ENCODE data around the gene CSTPP1. TPM values are rescaled to one million over a fixed set of nuclear protein-coding genes. Genes with fewer than 3 reads are reported as not detected.
"Not testable (repeated sequence)": the region's sequence is repeated elsewhere in the genome, so short reads cannot be mapped to it uniquely, and the experiment has no call there.

The CSTPP1 gene
- total RNA-seq, 1 experiment from 2014 or later, result 5.2 TPM

- H3K27me3 ChIP-seq, result no peaks in the 10 kb centered on the region
- DNase-seq, result no peak
- no peak overlapping the region for H3K4me3 ChIP-seq
- H3K36me3 ChIP-seq, result no peaks in the 10 kb centered on the region
- peaks cover 3% of the 10 kb centered on the region; the same call in 1 of the 2 replicates for H3K9me3 ChIP-seq
Measured at GRCh38 chr11:47109727-47110246, 173.2 kb downstream of the CSTPP1 start.

- Histone ChIP-seq H3K4me3 (no peak overlapping the region), H3K9me3 (peaks cover 3% of the 10 kb centered on the region; the same call in 1 of the 2 replicates), H3K27me3 (no peaks in the 10 kb centered on the region), H3K36me3 (no peaks in the 10 kb centered on the region)
- DNase-seq, result no peak
Measured at GRCh38 chr11:47111318-47111804, 174.8 kb downstream of the CSTPP1 start.

- H3K4me3 ChIP-seq, DNase-seq, H3K9me3 ChIP-seq, H3K36me3 ChIP-seq, H3K27me3 ChIP-seq: not testable (repeated sequence)
Measured at GRCh38 chr11:47112941-47113340, 176.4 kb downstream of the CSTPP1 start.

GRCh38 chr11:47118958-47119688 lies 182.6 kb downstream of the CSTPP1 start:
- not testable (repeated sequence) for H3K4me3 ChIP-seq, H3K36me3 ChIP-seq, DNase-seq, H3K27me3 ChIP-seq, H3K9me3 ChIP-seq

GRCh38 chr11:47121056-47121455 lies 184.5 kb downstream of the CSTPP1 start:
- Histone ChIP-seq H3K27me3 (no peaks in the 10 kb centered on the region), H3K4me3 (no peak overlapping the region), H3K36me3 (no peaks in the 10 kb centered on the region), H3K9me3 (no peaks in the 10 kb centered on the region)
- no peak for DNase-seq

- Histone ChIP-seq H3K9me3 (no peaks in the 10 kb centered on the region), H3K36me3 (no peaks in the 10 kb centered on the region)
- DNase-seq, result no peak
Measured at GRCh38 chr11:47121731-47122130, 185.2 kb downstream of the CSTPP1 start.

GRCh38 chr11:47123094-47123493 lies 186.5 kb downstream of the CSTPP1 start:
- H3K4me3 ChIP-seq, result no peak overlapping the region
- no peaks in the 10 kb centered on the region for H3K36me3 ChIP-seq
- no peak for DNase-seq

More at GRCh38 chr11:47121731-47122130, 185.2 kb downstream of the CSTPP1 start:
- Histone ChIP-seq H3K27me3 (no peaks in the 10 kb centered on the region), H3K4me3 (no peak overlapping the region)

GRCh38 chr11:47124675-47125074 lies 188.1 kb downstream of the CSTPP1 start:
- no peak for DNase-seq
- no peaks in the 10 kb centered on the region for H3K36me3 ChIP-seq
- H3K9me3 ChIP-seq, result no peaks in the 10 kb centered on the region
- H3K4me3 ChIP-seq, result no peak overlapping the region
- H3K27me3 ChIP-seq, result no peaks in the 10 kb centered on the region

More at GRCh38 chr11:47123094-47123493, 186.5 kb downstream of the CSTPP1 start:
- Histone ChIP-seq H3K27me3 (no peaks in the 10 kb centered on the region), H3K9me3 (no peaks in the 10 kb centered on the region)

- Histone ChIP-seq H3K4me3 (no peak overlapping the region), H3K27me3 (no peaks in the 10 kb centered on the region), H3K36me3 (no peaks in the 10 kb centered on the region), H3K9me3 (no peaks in the 10 kb centered on the region)
- no peak for DNase-seq
Measured at GRCh38 chr11:47125083-47125482, 188.5 kb downstream of the CSTPP1 start.

- no peak for DNase-seq
- H3K27me3 ChIP-seq, result no peaks in the 10 kb centered on the region
- no peak overlapping the region for H3K4me3 ChIP-seq
- no peaks in the 10 kb centered on the region for H3K9me3 ChIP-seq
- H3K36me3 ChIP-seq, result no peaks in the 10 kb centered on the region
Measured at GRCh38 chr11:47127213-47127612, 190.7 kb downstream of the CSTPP1 start.

GRCh38 chr11:47130543-47130942 lies 194.0 kb downstream of the CSTPP1 start:
- Histone ChIP-seq H3K36me3 (no peaks in the 10 kb centered on the region), H3K9me3 (no peaks in the 10 kb centered on the region), H3K4me3 (no peak overlapping the region), H3K27me3 (no peaks in the 10 kb centered on the region)
- DNase-seq, result no peak

- H3K4me3 ChIP-seq, result no peak overlapping the region
- no peaks in the 10 kb centered on the region for H3K27me3 ChIP-seq
- H3K36me3 ChIP-seq, result no peaks in the 10 kb centered on the region
- H3K9me3 ChIP-seq, result no peaks in the 10 kb centered on the region
- DNase-seq, result no peak
Measured at GRCh38 chr11:47131136-47131535, 194.6 kb downstream of the CSTPP1 start.

- H3K4me3 ChIP-seq, result no peak overlapping the region
- H3K9me3 ChIP-seq, result no peaks in the 10 kb centered on the region
- H3K27me3 ChIP-seq, result no peaks in the 10 kb centered on the region
- H3K36me3 ChIP-seq, result no peaks in the 10 kb centered on the region
- DNase-seq, result no peak
Measured at GRCh38 chr11:47132490-47132889, 195.9 kb downstream of the CSTPP1 start.

GRCh38 chr11:47132981-47133380 lies 196.4 kb downstream of the CSTPP1 start:
- Histone ChIP-seq H3K4me3 (no peak overlapping the region), H3K27me3 (no peaks in the 10 kb centered on the region), H3K9me3 (no peaks in the 10 kb centered on the region), H3K36me3 (no peaks in the 10 kb centered on the region)
- DNase-seq, result no peak

- no peaks in the 10 kb centered on the region for H3K27me3 ChIP-seq
- no peak overlapping the region for H3K4me3 ChIP-seq
- no peak for DNase-seq
- no peaks in the 10 kb centered on the region for H3K9me3 ChIP-seq
- no peaks in the 10 kb centered on the region for H3K36me3 ChIP-seq
Measured at GRCh38 chr11:47136327-47136726, 199.8 kb downstream of the CSTPP1 start.

GRCh38 chr11:47136921-47137320 lies 200.4 kb downstream of the CSTPP1 start:
- Histone ChIP-seq H3K9me3 (no peaks in the 10 kb centered on the region), H3K27me3 (no peaks in the 10 kb centered on the region), H3K36me3 (no peaks in the 10 kb centered on the region), H3K4me3 (no peak overlapping the region)
- DNase-seq, result no peak

- Histone ChIP-seq H3K27me3 (no peaks in the 10 kb centered on the region), H3K9me3 (no peaks in the 10 kb centered on the region), H3K36me3 (no peaks in the 10 kb centered on the region), H3K4me3 (no peak overlapping the region)
- no peak for DNase-seq
Measured at GRCh38 chr11:47137476-47137875, 200.9 kb downstream of the CSTPP1 start.

GRCh38 chr11:47139878-47140277 lies 203.3 kb downstream of the CSTPP1 start:
- DNase-seq, result no peak
- Histone ChIP-seq H3K9me3 (no peaks in the 10 kb centered on the region), H3K4me3 (no peak overlapping the region)

More at GRCh38 chr11:47139878-47140277, 203.3 kb downstream of the CSTPP1 start:
- H3K36me3 ChIP-seq, result no peaks in the 10 kb centered on the region
- H3K27me3 ChIP-seq, result no peaks in the 10 kb centered on the region
